Activated CD4-positive, alpha-beta T cell treated with anti-CD3 and anti-CD28 coated beads, Interleukin-2, amount 50 U/mL, for 48 hours (primary cell): Measurements from ENCODE around the gene FCRLA.
"Not testable (repeated sequence)": the region's sequence is repeated elsewhere in the genome, so short reads cannot be mapped to it uniquely, and the experiment has no call there.

ENCODE experiments used
- DNase-seq, 2 experiments: peaks; one replicate each; pipeline ENCODE4 v3.0.0-alpha.2; 2020

The FCRLA gene

DNA sequence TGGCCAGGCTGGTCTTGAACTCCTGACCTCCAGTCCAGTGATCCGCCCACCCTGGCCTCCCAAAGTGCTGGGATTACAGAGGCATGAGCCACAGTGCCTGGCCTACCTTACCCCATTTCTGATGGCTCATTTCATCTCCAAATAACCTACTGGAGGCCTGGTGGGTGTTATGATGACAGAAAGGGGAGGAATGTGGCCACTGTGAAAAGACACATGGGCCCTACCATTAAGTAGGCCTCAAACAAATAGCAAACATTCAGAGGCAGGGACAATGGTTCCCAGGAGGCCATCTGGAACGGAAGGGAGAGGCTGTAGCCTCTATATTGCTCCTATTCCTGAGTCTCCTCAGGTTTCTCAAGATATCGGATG is 932 bp upstream of the FCRLA start:
- no peak for DNase-seq

DNA sequence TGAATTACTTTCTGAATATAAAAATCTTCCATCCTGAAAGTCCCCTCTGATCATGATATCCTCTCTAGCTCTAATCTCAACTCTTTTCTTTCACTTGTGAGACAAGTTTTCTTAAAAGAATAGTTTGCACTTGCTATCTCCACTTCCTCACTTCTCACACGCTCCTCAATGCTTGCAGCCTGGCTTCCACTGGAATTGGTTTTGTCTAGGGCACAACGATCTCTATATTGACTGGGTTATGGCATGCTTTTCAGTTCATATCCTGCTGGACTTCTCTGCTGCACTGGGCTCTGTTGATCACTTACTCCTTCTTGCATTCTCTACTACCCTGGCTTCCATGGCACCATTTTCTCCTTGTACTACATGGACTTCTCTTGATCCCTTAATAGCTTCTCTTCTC is 474 bp downstream of the FCRLA start:
- no peak for DNase-seq

DNA sequence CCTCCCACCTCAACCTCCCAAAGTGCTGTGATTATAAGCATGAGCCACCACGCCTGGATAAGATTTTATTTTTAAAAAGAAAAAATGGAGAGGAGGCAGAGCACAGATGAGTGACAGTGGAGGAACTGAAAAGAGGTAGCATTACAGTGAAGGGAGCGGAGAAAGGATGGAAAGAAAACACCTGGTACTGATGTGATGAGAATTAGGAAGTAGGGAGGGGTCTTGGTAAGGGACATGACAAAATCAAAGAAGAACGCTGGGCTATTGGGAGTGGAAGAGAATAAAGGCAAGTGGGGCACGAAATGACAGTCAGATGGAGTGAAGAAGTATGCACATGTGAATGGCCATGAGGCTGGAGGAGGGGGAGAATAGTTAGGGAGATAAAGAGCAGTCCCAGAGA is 2.3 kb downstream of the FCRLA start:
- no peak for DNase-seq

DNA sequence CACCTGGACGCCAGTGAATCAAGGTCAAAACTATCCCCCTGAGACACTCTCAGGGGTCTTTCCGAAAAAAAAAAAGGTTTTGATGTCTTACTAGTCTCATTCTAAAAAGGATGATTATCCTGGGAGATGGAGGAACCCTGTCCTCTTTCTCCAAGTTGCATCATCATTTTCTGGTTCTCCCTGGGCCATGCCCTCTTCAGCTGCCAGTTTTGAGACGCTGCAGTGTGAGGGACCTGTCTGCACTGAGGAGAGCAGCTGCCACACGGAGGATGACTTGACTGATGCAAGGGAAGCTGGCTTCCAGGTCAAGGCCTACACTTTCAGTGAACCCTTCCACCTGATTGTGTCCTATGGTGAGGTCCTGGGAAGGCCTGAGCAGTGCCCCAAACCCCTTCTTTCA is 3.5 kb downstream of the FCRLA start:
- no peak for DNase-seq

DNA sequence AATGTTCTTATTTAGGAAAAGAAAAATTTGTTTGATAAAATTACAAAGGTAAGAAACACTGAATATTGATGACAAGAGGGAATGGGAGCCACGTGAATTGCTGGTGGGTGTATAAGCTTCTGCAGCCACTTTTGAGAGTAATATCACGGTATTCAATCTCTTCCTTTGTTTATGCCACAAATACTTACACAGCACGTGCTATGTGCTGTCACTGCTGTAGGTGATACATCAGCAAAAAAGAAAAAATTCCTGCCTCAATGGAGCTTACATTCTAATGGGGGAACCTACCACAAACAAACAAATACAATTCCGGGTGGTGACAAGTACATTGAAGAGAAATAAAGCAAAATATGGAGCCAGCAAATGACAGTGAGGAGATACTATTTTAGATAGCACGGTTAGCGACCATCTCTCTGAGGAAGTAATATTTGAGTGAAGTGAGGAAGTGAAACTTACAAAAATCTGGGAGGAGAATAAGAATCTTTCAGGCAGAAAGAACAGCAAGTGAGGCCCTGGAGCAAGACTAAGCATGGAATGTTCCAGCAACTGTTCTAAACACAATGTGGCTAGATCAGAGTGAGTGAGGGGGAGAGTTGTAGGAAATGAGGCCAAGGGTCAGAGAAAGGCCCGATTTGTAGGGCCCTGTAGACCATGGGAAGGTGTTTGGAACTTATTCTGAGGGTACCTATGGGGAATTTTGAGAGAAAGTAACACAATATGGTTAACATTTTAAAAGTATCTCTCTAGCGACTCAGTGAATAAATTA is 11.7 kb downstream of the FCRLA start:
- no peak for DNase-seq

DNA sequence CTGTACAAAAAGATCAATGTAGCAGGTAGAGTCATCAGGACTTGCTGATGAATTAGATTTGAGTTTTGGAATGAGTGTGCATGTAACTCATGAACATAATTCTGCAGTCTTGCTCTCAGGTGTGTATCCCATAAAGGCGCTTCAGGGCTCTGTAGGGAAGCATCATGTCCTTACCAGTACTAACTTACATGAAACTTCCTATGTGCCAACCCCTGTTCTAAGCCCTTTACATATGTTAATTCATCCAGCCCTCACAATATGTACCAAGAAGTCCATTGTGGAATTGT is 12.2 kb downstream of the FCRLA start:
- no peak for DNase-seq

DNA sequence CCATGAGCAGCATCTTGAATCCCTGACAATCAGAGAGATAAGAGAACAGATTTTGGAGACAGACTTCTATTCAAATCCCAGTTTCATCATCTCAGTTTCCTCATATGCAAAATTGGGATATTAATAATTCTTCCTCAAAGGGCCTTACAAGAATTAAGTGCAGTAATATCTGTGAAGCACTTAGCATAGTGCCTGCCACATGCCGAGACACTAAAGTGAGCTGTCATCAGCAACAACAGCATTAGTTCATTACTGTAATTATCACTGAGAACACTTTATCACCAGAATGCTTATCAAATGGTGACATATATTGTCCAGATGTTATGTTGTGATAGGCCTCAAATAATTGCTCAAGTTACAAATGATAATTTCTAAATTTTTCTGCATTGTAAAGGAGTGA is 13.4 kb downstream of the FCRLA start:
- DNase-seq, result no peak

DNA sequence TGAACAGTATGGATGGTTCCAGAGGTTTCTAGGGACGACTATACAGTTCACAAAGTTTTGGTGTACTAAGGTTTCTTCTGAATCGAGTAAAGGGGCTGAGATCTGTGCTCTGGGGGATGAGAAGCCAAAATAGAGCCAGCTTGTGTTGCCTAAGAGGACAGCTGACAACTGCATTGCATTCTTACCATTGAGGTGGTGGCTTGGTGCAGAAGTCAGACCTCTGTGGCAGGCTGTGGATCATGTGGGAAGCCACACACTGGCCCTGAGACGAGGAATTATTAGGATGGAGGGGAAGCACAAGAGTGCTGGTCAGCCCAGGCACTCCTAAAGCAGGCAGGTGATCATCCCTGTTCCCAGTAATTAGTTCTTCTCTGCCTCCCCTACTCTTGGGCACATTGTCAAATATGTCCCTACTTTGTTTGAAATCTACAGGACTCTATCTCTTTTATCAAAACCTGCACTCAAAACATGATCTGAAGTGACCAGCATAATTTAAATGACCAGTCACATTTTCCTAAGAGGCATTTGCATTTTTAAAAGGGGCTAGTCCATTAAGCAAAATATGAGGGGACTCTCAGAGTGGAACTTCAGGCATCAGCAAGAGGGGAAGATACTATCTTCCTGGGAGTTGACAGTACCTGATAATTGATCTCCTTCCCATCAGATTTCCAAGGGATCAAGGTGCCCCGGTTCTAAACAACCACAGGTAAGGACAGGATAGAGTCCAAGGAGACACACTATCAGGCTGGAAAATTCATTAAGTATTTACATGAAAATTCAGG is 14.1 kb downstream of the FCRLA start, which contains the start of gene FCRLB:
Gene FCRLB, plus strand, starts transcription at position 589 of the 782 bp plus-strand sequence. CDS start 1,129 bp downstream, outside the sequence.
- no peak for DNase-seq

DNA sequence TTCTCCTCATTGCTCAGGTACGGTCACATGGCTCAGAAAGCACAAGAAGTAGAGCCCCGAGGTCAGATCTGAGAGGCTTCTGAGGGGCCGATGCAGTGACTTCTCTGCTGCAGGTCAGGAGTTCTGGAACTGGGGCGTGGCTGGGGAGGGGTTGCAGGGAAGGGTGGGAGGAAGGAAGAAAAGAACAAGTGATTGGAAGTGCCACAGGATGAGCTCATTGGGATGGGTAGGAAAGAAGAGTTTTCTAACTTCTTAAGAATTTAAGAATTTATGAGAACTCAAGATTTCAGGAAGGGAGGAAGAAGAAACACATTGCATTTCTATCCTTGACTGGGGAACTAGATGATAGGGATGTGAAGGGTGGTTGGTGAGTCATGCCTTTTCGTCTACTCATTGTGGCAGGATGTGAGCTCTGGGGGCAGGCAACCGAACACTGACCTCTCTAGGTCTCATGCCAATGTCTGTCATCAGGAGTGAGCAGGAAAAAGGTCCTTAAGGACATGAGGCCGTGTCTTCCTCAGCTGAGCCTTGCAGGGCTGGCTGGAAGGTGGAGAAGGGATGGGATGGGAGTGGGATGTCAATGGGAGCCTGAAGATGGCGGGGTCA is 14.8 kb downstream of the FCRLA start:
- DNase-seq, result no peak

DNA sequence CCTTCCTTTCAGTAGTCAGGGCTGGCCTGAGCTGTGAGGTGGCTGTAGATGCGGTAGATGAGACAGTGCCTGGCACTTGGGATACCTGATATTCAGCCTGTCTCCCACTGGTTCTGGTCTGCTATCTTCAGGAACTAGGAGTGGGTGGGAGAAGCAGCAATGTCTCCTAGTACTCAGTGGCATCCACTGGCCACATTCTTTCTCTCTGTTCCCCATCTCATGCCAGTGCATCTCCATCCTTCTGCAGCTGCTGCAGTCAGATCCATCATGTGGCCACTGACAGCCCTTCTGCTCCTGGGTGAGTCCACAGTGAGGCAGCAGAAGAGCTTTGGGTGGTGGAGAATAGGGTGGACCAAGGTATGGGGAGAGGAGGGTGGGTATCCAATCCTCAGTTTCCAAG is 15.4 kb downstream of the FCRLA start:
- no peak for DNase-seq

DNA sequence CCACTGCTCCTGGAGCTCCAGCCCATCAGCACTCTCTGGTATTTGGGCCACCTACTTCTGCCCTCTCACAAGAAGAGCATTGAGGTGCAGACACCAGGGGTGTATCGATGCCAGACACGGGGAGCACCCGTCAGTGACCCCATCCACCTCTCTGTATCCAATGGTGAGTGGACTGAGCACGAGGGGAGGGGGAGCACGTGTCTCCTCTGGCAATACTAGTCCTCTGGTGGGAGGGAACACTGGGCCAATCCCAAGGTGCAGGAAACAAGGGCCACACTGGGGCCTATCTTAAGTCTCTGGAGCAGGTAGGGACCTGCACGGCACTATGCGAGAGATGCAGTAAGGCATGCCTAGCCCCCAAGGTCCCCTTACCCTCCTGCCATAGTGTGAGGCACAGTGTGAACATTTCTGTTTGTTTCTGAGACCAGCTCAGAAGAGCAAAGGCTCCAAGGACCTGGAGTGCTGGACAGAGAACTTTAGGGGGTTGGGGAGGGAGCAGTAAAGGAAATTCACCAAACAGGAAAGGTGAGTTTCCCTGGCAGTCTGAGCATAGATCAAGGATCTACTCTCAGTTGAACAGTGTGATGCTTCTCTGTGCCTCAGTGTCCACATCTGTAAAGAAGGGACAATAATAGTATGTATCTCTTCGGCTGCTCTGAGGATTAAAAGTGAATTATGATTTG is 16.6 kb downstream of the FCRLA start:
- no peak for DNase-seq

DNA sequence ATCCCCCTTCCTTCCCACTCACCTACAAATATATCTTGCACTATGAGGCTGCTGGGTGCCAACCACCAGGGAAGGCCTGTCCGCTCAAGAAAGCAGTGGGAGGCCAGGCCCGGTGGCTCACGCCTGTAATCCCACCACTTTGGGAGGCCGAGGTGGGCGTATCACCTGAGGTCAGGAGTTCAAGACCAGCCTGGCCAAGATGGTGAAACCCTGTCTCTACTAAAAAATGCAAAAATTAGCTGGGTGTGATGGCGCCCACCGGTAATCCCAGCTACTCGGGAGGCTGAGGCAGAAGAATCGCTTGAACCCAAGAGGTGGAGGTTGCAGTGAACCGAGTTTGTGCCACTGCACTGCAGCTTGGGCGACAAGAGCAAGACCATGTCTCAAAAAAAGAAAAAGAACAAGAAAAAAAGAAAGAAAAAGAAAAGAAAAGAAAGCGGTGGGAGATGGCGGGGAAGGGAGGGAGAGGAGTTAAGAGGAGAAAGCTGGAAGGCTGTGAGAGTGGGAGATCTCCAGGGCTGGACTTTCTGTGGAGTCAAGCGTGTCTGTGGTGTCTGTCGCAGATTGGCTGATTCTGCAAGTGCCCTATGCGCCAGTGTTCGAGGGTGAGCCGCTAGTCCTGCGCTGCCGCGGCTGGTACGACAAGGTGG is 18.4 kb downstream of the FCRLA start:
- not testable (repeated sequence) for DNase-seq

DNA sequence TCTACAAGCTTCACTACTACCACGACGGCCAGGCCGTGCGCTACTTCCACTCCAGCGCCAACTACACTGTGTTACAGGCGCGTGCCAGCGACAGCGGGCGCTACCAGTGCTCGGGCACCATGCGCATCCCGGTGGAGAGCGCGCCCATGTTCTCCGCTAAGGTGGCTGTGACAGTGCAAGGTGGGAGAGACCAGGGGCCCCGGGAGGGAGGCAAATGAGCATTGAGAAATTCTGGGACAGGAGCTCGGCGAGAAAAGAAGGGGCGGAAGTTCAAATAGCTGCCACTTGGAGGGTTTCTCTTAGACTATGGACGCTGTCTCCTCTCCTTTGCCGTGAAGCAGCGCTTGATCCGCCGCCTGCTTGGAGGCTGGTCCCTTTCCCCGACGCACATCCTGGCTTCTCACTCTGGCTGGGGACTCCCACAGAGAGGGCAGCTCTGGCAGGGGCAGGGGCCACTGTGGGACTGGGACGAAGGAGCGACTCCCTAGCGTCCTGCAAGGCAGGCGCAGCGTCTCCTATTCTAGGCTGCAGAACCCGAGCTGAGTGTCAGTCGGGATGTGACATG is 19.0 kb downstream of the FCRLA start:
- DNase-seq, result peak; percentile 38 to 45

DNA sequence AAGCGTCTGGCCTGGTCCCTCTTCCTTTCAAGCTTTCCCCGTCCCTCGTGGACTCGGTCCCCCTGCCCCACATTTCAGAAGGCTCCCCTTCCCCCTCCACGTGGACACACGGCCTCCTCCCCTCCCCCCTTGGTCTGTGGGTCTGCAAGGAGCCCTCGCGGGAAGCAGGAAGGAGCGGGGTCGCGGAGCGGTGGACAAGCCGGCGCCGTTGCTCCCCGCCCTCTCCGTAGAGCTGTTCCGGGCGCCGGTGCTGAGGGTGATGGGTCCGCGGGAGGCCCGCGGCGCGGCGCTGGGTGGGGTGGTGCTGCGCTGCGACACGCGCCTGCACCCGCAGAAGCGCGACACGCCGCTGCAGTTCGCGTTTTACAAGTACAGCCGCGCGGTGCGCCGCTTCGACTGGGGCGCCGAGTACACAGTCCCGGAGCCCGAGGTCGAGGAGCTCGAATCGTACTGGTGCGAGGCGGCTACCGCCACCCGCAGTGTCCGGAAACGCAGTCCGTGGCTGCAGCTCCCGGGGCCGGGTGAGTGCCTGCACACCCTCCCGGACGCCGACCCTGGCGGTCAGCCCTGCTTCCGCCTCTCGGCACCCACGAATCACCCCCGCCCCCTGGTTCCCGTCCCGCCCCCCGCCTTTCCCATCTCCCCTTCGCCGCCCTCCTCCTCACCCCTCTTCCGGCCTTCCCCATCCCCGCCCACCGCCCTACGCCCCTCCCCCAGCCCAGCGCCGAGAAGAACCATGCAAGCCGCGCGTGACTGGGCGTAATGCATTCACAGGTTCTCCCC is 19.6 kb downstream of the FCRLA start:
- DNase-seq, result peak; percentile 62 to 64

DNA sequence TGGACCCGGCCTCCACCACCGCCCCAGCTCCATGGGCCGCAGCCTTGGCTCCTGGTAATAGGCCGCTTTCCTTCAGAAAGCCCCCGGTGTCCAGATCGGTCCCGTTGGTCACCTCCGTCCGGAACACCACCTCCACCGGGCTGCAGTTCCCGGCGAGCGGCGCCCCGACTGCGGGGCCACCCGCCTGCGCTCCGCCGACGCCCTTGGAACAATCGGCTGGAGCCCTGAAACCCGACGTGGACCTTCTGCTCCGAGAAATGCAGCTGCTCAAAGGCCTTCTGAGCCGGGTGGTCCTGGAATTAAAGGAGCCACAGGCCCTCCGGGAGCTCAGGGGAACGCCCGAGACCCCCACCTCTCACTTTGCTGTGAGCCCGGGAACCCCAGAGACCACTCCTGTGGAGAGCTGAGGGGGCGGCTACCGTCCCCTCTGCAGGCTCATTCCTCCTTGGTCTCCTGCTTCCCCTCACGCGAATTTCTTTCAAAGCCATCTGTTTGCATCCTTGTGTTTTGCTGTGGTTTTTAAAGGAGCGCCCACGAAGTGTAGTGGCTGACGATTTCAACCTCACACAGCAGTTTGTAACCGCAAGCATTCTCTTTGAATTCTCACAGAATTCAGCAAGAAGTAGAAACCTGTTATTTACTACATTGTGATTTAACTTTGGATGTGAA is 20.4 kb downstream of the FCRLA start:
- peak in 1 of 2 experiments; percentile 32 for DNase-seq

DNA sequence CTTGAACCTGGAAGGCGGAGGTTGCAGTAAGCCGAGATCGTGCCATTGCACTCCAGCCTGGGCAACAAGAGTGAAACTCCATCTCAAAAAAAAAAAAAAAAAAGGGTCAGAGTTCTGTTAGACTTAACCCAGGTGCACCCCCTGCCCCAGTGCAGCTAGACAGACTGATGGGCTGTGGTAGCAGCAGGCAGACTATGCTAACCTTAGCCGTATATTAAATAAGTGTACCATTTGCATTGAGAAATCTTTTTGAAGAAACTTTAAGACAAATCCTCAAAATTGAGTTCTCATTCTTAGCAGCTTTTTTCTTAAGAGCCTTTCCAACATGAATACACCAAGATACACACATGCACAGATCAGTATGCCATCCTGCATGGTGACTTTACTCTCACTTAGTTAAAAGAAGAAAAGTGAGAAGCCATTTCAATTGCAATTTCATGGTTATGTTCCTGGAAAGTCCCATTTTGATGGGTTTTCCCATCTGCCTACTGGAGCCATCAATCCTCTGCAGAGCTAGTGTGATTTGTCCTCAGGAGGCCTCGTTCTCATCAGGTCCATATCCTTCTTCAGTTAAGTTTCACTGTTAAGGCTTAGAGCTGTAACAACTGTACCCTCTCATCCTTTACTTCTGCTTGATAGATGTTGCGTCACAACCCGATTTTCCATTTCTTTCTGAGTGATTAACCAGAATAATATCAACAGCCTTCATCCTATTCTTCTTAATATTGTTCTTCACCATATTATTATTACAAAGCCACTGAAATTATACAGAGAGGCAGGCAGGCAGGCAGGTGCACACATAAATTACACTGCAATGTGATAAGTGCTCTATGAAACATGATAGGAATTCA is 21.6 kb downstream of the FCRLA start:
- DNase-seq, result no peak

DNA sequence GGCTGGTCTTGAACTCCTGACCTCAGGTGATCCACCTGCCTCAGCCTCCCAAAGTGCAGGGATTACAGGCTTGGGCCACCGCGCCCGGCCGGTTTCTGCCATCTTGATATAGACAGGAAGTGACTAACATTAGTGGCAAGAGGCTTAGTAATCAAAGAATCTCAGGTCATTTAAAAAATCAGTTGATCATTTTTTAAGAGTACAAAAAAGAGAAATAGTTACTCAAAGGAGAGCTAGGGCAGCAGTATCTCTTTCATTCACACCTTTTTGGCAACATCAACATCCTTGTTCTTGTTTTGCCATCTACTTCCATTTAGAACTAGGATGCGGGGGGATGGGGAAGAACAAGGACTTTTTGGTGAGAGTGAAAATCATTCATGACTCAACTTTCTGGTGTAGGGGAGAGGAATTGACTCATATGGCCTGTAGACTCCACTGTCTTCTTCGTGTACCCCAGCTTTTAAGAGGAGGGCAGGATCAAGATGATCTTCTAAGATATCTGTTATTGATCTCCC is 23.1 kb downstream of the FCRLA start:
- peak in 1 of 2 experiments; percentile 38 for DNase-seq

DNA sequence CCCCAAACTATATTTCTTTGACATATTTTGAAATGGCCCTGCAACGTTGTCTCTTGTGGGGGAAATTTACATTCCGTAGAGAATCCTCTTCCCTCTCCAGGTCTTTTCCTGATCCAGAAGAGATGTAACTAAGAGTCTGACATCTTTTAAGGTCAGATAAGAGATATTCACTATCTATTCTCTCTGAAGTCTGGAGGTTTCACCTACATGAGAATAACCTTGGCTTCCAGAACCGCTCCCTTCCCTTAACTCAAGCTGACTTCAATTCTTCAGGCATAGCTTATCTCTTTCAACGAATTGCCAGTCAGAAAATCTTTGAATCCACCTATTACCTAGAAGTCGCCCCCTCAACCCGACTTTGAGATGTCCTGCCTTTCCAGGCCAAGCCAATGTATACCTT is 24.2 kb downstream of the FCRLA start:
- DNase-seq, result no peak

DNA sequence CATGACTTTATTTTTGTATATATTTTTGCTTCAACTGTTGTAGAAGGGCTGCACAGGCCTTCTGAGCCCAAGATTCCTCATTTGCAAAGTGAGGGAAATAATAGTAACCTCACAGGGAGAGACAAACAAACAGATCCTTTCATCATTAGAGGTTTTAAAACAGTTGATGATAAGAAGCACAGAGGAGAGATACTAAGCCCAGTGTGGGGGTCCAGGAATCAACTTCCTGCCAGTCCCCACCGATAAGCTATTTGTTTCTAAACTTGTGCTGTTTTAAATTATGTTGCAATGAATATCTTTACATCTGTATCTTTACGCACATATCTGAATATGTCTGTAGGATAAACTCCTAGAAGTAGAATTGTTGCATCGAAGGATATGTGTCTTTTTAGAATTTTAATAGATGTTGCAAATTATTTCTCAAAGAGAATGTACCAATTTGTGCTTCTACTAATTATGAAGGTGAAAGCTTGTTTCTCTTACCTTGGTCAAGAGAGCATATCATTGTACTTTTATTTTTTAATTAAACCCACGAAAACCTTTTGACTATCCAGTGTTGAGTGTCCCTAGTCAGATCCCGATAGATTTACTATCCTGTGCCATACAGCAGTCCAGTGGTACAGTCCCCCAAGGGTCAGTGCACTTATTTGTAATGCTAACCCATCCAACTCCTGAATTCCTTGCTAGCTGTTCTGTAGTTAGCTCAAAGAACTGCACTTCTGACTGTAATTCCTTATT is 25.1 kb downstream of the FCRLA start:
- DNase-seq, result no peak
